CD14-positive monocyte (primary cell): Measurements from ENCODE around the gene OSBPL6. TPM values are rescaled to one million over a fixed set of nuclear protein-coding genes. Genes with fewer than 3 reads are reported as not detected.

ENCODE experiments used
- DNase-seq, 3 donors: peaks; one replicate each; pipeline ENCODE4 v3.0.0-alpha.2; 2011 to 2022
- H2AFZ ChIP-seq: 2 replicates; pipeline ENCODE4 v1.6.0; 2012; ENCODE audit warnings: mild to moderate bottlenecking, low read depth, low read length, inconsistent platforms; ENCODE audit not compliant: insufficient read depth, poor library complexity, severe bottlenecking
- H3K27ac ChIP-seq, 2 donors: 1 replicate in 1 of 2; 2 replicates in 1 of 2; pipeline ENCODE4 v1.5.1; 2012 to 2013; ENCODE audit warnings: low read length in 2 of 2, control low read depth in 1 of 2, inconsistent platforms in 1 of 2, low read depth in 1 of 2, mild to moderate bottlenecking in 1 of 2
- H3K27me3 ChIP-seq, 2 donors: one replicate each; pipeline versions ENCODE4 v1.6.0 to v1.6.1; 2011 to 2013; ENCODE audit warnings: low read length in 2 of 2; ENCODE audit not compliant: control insufficient read depth in 2 of 2, insufficient read depth in 2 of 2
- H3K36me3 ChIP-seq, 2 donors: replicated peaks in 1 of 2; 1 replicate in 1 of 2; 2 replicates in 1 of 2; pipeline versions ENCODE4 v1.5.1 to v1.6.1; 2012 to 2013; ENCODE audit warnings: low read length in 2 of 2, control low read depth in 1 of 2, inconsistent platforms in 1 of 2, mild to moderate bottlenecking in 1 of 2; ENCODE audit not compliant: insufficient read depth in 2 of 2, control insufficient read depth in 1 of 2
- H3K4me1 ChIP-seq, 2 donors: 1 replicate in 1 of 2; 2 replicates in 1 of 2; pipeline versions ENCODE4 v1.5.1 to v1.6.1; 2012 to 2013; ENCODE audit warnings: low read length in 2 of 2, control low read depth in 1 of 2, inconsistent platforms in 1 of 2, mild to moderate bottlenecking in 1 of 2, moderate library complexity in 1 of 2; ENCODE audit not compliant: insufficient read depth in 2 of 2, control insufficient read depth in 1 of 2
- H3K4me2 ChIP-seq: replicated peaks from 2 replicates; pipeline ENCODE3; 2012; ENCODE audit warnings: low read length, moderate library complexity, mild to moderate bottlenecking; ENCODE audit not compliant: poor library complexity, severe bottlenecking; ENCODE audit errors: extremely low read depth
- H3K4me3 ChIP-seq, 3 experiments: fragments of 200-600 bp in 1 of 3; sonication (generic) in 1 of 3; replicated peaks in 1 of 3; 1 replicate in 2 of 3; 2 replicates in 1 of 3; pipeline ENCODE4 v1.5.1; 2011 to 2013; ENCODE audit warnings: low read length in 3 of 3, mild to moderate bottlenecking in 3 of 3, control low read depth in 2 of 3, low read depth in 2 of 3, inconsistent platforms in 1 of 3, moderate library complexity in 1 of 3
- H3K79me2 ChIP-seq: 2 replicates; pipeline ENCODE4 v1.6.0; 2012; ENCODE audit warnings: mild to moderate bottlenecking, control low read depth, inconsistent platforms, low read length, moderate library complexity; ENCODE audit not compliant: insufficient read depth
- H3K9ac ChIP-seq: 2 replicates; pipeline ENCODE4 v1.6.0; 2017; ENCODE audit warnings: low read length, mild to moderate bottlenecking; ENCODE audit not compliant: insufficient read depth, poor library complexity, severe bottlenecking
- H3K9me3 ChIP-seq, 2 donors: replicated peaks in 1 of 2; 1 replicate in 1 of 2; 2 replicates in 1 of 2; pipeline versions ENCODE4 v1.5.1 to v1.6.1; 2012 to 2013; ENCODE audit warnings: low read length in 2 of 2, control low read depth in 1 of 2; ENCODE audit not compliant: control insufficient read depth in 1 of 2, insufficient read depth in 1 of 2
- H4K20me1 ChIP-seq: 2 replicates; pipeline ENCODE4 v1.6.0; 2012; ENCODE audit warnings: mild to moderate bottlenecking, low read length, control low read depth, moderate library complexity; ENCODE audit not compliant: insufficient read depth
- H3K27ac Mint-ChIP-seq, 7 donors: one replicate each; pipeline ENCODE4 v1.8.0; 2020; ENCODE audit warnings: mild to moderate bottlenecking in 7 of 7, mixed read lengths in 7 of 7, moderate library complexity in 6 of 7, inconsistent platforms in 2 of 7
- H3K27me3 Mint-ChIP-seq, 3 donors: one replicate each; pipeline ENCODE4 v1.8.0; 2021 to 2022; ENCODE audit warnings: low read depth in 3 of 3, mild to moderate bottlenecking in 3 of 3, mixed read lengths in 3 of 3, moderate library complexity in 3 of 3, inconsistent platforms in 1 of 3
- H3K36me3 Mint-ChIP-seq, 2 donors: one replicate each; pipeline ENCODE4 v1.8.0; 2020; ENCODE audit warnings: mixed read lengths in 2 of 2, inconsistent platforms in 1 of 2, mild to moderate bottlenecking in 1 of 2
- H3K4me1 Mint-ChIP-seq: one replicate; pipeline ENCODE4 v1.8.0; 2020; ENCODE audit warnings: mild to moderate bottlenecking, mixed read lengths
- H3K4me3 Mint-ChIP-seq, 2 donors: one replicate each; pipeline ENCODE4 v1.8.0; 2020; ENCODE audit warnings: mild to moderate bottlenecking in 2 of 2, mixed read lengths in 2 of 2, moderate library complexity in 1 of 2
- H3K9me3 Mint-ChIP-seq, 7 donors: one replicate each; pipeline ENCODE4 v1.8.0; 2020 to 2022; ENCODE audit warnings: mixed read lengths in 7 of 7, mild to moderate bottlenecking in 6 of 7, moderate library complexity in 6 of 7, inconsistent platforms in 2 of 7
- WGBS: methylation state at CpG from one replicate; pipeline ENCODE4 v1.1.5; 2013; ENCODE audit warnings: missing lambda C conversion rate; ENCODE audit not compliant: insufficient coverage; 5-methylcytosine and 5-hydroxymethylcytosine counted together
- intact Hi-C, 2 donors: fragments of 100-400 bp; cut with micrococcal nuclease; formaldehyde crosslinking; loops; one replicate each; pipeline versions ENCODE4 v1.15.0 to v1.15.1; 2023
- polyA plus RNA-seq, 3 donors: library from polyadenylated mRNA; depleted of rRNA in 1 of 3; unstranded in 2 of 3; stranded (reverse) in 1 of 3; fragments of 300-500 nt in 2 of 3; fragments of >200 nt in 1 of 3; fragmentation: Illumina TruSeq in 2 of 3; gene quantifications; 1 replicate in 2 of 3; 2 replicates in 1 of 3; pipeline ENCODE4 v1.2.3, GENCODE V29; 2012 to 2021
- TF ChIP-seq, protein P1 (sequence below): fragments of 200-600 bp; IDR thresholded peaks from one replicate; pipeline ENCODE4 v1.8.0; 2022; ENCODE audit warnings: antibody characterized with exemption, mild to moderate bottlenecking

OSBPL6 gene
- polyA plus RNA-seq, 3 donors, result not detected

DNA sequence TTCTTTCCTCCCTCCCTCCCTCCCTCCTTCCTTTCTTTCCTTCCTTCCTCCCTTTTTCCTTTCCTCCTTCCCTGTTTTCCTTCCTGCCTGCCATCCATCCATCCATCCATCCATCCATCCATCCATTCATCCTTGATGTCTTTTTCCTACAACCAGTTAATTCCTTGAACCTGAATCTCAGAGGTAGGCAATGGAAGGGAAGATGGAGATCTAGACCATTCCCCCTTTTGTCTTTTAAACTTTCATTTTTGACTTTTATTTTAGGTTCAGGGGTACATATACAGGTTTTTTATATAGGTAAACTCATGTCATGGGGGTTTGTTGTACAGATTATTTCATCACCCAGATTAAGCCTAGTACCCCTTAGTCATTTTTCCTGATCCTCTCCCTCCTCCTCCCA, 97.4 kb downstream of the OSBPL6 start:
- no peak for DNase-seq

DNA sequence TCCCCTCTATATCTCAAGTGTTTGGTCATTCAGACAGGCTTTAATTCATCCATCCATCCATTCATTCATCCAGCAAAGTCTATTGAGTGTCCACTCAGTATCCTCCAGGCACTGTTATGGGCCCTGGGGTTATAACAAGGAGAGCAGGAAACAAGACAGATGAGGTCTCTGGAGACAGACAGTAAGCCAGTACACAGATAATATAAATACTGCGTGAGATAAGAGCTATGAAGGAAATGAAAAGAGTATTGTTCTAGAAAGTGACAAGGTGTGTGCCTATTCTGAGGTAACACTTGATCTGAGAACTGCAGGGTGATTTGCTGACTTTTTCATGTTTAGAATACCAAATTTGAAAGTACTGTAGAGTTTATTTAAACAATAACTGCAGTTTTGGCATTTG, 98.3 kb downstream of the OSBPL6 start:
- H3K9me3 Mint-ChIP-seq, result peaks cover 0 to 2% (median 0%) of the 10 kb centered on the region in 7 donors
- no peak for DNase-seq
- no peak overlapping the region for H3K4me2 ChIP-seq
- 80% methylated on average over 1 of the region's 1 CpG for WGBS
- intact Hi-C loops, result no loop called here
- no peak overlapping the region for H3K4me3 Mint-ChIP-seq
- no peaks in the 10 kb centered on the region for H3K36me3 ChIP-seq
- peaks cover 3% of the 10 kb centered on the region for H3K4me1 Mint-ChIP-seq
- no peaks in the 10 kb centered on the region for H3K27me3 Mint-ChIP-seq
- no peaks in the 10 kb centered on the region for H3K9me3 ChIP-seq
- TF ChIP-seq, protein P1, sequence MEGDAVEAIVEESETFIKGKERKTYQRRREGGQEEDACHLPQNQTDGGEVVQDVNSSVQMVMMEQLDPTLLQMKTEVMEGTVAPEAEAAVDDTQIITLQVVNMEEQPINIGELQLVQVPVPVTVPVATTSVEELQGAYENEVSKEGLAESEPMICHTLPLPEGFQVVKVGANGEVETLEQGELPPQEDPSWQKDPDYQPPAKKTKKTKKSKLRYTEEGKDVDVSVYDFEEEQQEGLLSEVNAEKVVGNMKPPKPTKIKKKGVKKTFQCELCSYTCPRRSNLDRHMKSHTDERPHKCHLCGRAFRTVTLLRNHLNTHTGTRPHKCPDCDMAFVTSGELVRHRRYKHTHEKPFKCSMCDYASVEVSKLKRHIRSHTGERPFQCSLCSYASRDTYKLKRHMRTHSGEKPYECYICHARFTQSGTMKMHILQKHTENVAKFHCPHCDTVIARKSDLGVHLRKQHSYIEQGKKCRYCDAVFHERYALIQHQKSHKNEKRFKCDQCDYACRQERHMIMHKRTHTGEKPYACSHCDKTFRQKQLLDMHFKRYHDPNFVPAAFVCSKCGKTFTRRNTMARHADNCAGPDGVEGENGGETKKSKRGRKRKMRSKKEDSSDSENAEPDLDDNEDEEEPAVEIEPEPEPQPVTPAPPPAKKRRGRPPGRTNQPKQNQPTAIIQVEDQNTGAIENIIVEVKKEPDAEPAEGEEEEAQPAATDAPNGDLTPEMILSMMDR, result no peak
- H3K27me3 ChIP-seq, result no peaks in the 10 kb centered on the region
- no peak overlapping the region for H2AFZ ChIP-seq
- no peaks in the 10 kb centered on the region for H4K20me1 ChIP-seq
- no peak overlapping the region for H3K4me3 ChIP-seq
- no peak overlapping the region for H3K27ac ChIP-seq
- no peaks in the 10 kb centered on the region for H3K36me3 Mint-ChIP-seq
- no peak overlapping the region for H3K27ac Mint-ChIP-seq
- no peak overlapping the region for H3K9ac ChIP-seq
- H3K79me2 ChIP-seq, result no peaks in the 10 kb centered on the region
- peaks cover 0 to 2% of the 10 kb centered on the region in 2 donors for H3K4me1 ChIP-seq

More for the DNA sequence above, 97.4 kb downstream of the OSBPL6 start:
- H3K9me3 Mint-ChIP-seq, result peaks cover 0 to 2% (median 0%) of the 10 kb centered on the region in 7 donors
- no peak overlapping the region for H3K4me3 ChIP-seq
- no peaks in the 10 kb centered on the region for H3K9me3 ChIP-seq
- H3K79me2 ChIP-seq, result no peaks in the 10 kb centered on the region
- H3K27me3 ChIP-seq, result no peaks in the 10 kb centered on the region
- H3K36me3 Mint-ChIP-seq, result no peaks in the 10 kb centered on the region
- no peak overlapping the region for H3K27ac Mint-ChIP-seq
- H3K4me1 Mint-ChIP-seq, result peaks cover 3% of the 10 kb centered on the region
- no peak overlapping the region for H2AFZ ChIP-seq
- H3K9ac ChIP-seq, result no peak overlapping the region
- H3K4me3 Mint-ChIP-seq, result no peak overlapping the region
- H3K27ac ChIP-seq, result no peak overlapping the region
- intact Hi-C loops, result no loop called here
- no peaks in the 10 kb centered on the region for H3K36me3 ChIP-seq
- no peaks in the 10 kb centered on the region for H4K20me1 ChIP-seq
- H3K4me2 ChIP-seq, result no peak overlapping the region
- H3K27me3 Mint-ChIP-seq, result no peaks in the 10 kb centered on the region
- TF ChIP-seq, protein P1, result no peak
- peaks cover 0 to 2% of the 10 kb centered on the region in 2 donors for H3K4me1 ChIP-seq
